NOMO-1 (cell line): ENCODE measurements around the gene DCDC2C.

ENCODE experiments used
- DNase-seq, 2 experiments: peaks; one replicate each; lab custom pipeline; 2025; ENCODE audit not compliant: unreplicated experiment in 2 of 2; lab: John Stamatoyannopoulos, UW

Gene DCDC2C

DNA sequence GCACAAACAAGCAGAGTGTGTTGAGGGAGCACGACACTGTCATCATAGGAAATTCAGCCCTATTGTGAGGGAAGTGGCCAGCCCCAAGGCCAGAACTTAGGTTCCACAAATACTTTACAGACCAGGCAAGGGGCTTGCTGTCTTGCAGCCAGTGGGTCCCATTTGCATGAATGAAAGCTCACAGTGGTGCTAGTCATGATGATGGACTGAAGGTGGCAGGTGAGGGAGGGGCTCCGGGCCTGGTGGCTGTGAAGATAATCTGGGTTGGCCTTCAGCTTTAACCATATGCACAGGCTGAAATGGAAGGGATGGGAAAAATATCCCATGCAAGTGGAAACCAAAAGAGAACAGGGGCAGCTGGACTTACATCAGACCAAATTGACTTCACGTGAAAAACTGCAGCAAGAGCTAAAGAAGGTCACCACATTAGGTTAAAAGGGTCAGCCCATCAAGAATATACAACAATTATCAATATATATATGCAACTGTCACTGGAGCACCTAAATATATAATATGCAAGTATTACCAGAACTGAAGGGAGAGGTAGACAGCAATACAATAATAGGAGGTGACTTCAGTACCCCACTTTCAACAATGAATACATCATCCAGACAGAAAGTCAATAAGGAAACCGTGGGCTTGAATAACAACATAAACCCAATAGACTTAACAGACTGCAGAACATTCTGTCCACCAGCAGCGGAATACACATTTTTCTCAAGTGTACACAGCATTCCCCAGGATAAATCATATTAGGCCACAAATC is 39.6 kb downstream of the DCDC2C start:
- DNase-seq = no peak

DNA sequence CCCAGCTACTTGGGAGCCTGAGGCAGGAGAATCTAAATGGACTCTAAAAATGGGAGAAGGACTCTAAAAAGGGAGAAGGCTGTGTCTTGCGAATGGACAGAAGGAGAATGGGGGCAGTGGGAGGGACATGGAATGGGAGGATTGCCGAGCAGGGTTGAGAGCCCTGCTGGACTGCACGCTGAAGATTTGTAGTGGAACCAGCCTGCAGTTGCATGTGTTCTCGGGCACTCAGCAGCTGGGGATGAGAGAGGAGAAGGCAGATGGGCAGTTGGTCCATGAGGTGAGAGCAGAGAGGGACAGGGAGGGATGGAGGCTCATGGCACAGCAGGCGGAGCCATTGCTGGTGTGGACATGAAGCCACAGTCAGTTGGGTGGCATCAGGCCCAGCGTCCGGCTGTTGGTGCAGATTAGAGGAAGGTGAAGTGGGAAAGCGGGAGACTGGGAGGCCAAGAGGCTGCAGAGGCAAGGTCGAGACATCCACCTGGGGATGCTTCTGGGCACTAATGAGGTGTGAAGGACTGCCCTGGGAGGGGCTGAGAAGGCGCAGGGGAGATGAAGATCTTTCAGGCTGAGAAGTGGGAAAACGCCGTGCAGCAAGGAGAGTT is 40.7 kb downstream of the DCDC2C start:
- DNase-seq = no peak

DNA sequence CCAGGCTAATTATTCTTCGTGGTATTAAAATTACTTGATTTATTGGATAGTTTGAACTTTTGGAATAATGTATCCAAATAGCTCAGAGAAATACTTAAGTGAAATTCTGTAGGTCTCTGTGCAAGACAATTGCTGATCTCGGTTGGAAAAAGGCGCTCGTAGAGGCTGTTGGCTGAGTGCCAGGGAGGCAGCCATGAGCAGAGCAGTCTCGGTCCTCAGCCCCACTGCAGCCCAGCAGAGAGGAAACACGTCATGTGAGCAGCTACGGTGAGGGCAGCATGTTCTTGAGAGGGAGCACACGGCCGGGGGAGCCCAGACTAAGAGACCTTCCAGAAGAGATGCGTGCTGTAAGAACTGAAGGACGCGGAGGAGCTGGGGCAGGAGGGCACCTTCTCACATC is 42.5 kb downstream of the DCDC2C start:
- DNase-seq = no peak

DNA sequence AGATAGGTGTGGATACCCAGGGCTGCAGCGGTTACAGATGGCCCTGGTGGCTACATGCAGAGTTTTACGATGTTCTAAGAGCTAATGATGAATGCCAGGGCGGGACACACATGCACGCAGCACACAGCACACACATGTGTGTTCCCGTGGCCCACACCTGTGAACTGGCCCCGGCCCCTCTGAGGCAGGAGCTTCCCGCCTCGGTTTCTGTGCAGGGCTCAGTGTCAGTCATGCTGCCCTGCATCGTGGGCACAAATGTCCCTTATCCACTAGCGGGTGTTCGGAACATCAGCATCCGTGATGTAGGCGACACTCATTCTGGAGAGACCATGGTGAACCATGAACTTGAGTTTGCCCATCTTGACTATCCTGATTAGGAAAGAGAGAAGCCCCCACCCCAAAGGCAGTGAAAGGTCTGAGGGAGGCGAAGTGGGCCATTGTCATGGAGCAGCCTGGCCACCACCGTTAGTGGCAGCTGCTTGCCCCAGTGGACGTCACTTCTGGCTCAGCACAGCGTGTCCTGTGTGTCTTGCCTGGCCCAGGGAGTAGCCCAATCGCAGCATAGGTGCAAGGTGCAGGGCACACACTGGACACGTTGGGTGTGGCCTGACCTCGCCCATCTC is 43.8 kb downstream of the DCDC2C start:
- no peak for DNase-seq

DNA sequence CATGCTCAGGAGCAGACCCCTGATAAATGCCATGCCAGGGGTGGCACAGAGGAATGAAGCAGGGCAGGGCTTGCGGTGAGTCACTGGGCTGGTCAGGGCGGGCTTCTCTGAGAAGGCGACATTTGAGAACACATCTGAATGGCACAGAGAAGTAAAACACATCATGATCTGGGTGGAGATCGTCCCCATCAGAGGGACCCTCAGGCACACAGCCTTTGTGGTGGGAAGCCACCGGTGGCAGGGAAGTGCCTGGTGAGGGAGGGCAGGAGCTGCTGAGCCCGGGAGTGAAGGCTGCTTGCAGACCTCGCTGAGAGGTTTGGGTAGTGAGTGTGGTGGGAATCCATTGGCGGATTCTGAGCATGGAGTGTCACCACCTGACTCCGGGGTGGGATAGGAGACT is 44.5 kb downstream of the DCDC2C start:
- DNase-seq = no peak

DNA sequence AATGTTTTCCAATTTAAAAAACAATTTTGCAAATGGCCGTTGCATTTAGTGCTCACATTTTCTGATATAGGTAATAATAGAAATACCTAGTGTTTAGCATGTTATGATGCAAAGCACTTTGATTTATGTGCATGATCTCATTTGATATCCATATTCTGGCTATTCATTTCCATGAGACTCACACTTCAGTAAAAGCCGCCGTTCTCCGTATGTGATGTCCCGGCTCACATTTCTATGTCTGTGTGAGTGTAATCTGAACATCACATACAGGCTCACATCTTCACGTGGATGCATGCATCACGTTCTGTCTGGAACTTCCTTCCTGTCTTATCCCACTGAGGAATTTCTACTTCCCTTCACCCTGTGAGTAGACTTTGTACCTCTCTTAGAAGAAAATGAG is 45.8 kb downstream of the DCDC2C start:
- no peak for DNase-seq

DNA sequence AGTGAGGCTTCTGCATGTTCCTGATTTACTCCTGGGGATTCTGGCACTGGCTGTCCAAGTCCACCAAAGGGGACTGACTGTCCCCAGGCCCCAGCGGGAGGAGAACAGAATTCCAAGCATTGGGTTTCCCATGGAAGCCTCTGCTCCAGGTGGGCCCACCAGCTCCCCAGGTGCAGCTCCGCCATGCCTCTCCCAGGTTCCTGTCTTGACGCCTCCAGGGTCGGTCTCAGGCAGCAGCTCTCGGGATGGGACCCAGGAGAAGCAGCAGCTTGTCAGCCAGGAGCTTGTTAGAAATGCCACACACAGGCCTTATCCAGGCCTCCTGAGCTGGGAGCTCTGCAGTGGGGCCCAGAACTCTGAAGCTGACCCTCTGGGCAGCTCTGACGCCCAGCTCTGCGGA is 47.9 kb downstream of the DCDC2C start:
- no peak for DNase-seq

DNA sequence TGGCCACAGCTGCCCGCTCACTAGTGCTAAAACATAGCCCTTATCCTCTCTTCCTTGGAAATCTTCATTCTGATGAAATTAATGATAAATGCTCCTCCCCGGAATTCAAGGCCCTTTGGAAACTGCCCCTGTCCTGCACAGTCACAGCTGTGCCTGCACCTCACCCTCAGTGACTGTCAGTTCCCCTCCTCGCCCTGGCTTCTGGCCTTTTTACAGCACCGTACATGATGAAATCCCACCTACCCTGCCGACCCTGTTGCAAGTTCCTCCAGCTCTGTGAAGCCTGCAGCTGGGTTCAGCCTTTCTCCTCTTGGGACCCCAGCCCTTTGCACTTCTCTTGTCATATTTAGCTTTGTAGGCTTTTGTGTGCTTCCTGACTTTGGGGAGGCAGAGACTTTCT is 48.4 kb downstream of the DCDC2C start:
- no peak for DNase-seq

DNA sequence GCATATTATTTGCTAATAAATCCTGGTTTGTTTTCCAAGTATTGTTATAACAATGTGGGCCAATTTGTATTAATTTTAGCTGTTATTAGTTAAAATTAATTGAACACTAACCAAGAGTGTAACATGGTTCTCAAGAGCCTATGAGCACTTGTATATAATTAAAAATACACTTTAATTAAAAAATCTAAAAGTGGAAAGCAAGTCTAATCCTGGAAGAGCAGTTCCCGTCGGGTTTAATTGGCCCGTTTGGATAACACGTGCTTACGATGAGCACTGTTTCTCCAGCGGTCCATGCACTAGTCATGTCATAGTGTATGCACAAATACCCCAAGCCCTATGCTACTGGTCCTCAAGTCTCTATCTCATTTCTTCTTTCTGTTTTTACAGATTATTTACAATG is 49.0 kb downstream of the DCDC2C start:
- no peak for DNase-seq

DNA sequence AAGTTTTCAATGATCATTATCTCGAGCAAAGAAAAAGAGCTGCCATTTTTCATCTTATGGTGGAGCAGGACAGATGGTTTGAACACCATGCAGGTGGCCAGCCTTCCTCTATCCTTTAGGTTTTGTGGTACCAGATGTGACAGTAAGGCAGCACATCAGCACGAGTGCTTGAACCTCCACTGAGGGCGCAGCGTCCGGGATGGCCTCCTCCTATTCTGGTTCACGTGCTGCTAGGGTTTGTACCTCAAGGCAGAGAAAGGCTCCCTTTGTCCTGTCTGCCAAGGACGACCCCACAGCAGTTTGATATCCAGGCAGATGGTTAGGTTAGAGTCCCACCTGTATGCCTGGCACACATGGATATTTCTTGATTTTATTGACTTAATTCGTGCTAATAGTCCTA is 50.2 kb downstream of the DCDC2C start:
- no peak for DNase-seq

DNA sequence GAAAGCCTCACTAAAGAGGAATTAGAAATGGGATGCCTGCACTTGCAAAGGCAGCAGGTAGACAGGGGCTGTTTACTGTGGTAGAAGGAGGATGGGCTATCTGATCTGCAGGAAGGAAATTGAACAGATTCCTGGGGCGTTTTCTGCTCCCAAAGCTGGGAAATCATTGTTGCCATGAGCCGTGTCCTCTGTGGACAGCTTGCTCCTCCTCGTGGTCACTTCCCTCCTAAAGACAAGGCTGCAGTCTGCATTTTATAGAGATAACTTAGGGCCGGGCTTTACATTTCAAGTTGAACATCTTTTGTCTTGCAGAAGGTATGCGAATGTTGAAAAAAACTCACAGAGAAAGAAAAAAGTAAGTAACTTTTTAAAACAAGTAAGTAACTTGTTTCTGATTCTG is 50.9 kb downstream of the DCDC2C start:
- DNase-seq = no peak

DNA sequence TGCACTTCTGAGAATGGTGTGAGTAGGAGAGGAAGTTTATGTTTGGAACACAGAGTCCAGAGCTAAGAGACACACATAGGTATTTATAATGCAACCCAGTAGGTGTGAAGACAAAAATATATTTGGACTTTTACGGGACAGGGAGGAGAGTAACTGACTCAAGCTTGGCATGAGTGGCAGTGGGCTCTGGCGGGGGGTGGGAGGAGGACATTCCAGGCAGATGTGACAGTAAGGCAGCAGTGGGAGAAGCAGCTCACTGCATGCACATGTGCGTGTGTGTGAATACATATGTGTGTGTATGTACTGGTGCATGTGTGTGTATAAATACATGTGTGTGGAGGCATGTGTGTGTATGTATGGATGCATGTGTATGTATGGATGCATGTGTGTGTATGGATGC is 51.4 kb downstream of the DCDC2C start:
- DNase-seq = no peak

DNA sequence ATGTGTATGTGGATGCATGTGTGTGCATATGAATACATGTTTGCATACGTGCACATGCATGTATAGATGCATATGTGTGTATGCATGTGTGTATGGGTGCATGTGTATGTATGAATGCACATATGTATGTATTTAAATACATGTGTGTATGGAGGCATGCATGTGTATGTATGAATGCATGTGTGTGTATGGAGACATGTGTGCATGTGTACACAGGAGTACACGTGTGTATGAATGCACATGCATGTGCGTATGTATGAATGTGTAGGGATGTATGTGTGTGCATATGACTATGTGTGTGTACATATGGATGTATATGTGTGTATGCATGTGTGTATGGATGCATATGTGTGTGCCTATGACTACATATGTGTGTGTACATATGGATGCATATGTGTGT is 51.9 kb downstream of the DCDC2C start:
- DNase-seq = no peak

DNA sequence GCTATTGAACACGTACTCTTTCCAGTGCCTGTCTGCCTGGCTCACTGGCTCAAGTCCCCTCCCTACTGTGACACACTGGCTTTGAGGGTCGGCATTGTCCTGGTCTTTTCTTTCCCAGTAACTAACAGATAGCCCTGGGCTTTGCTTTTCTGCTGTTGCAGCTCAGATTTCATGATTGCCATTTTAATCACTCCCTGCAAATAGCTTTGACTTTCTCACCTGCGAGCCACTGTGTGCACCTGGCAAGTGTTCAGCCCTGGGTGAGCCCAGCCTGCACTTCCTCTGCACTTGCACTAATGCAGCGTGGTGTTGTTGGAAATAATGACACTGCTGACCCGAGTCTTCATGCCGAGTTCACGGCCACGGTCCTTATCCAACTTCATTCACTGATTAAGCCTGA is 52.9 kb downstream of the DCDC2C start:
- no peak for DNase-seq

DNA sequence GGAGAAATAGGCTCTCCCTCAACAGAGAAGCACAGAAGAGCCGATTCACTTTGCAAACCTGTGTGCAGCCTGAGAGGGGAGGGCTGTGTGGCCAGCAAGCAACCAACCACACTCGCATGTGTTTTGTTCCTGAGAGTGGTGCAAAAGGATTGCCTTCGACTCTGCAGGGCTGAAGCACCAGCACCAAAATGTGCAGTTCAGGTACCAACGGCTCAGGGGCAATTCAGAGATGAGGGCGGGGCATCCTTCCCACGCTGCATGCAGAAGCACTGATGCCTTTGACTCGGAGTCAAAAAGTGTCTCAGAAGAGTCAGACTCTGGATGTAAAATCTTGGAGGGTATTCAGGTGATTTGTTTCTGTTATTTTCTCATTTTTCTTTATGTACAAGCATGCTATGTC is 55.5 kb downstream of the DCDC2C start:
- no peak for DNase-seq

DNA sequence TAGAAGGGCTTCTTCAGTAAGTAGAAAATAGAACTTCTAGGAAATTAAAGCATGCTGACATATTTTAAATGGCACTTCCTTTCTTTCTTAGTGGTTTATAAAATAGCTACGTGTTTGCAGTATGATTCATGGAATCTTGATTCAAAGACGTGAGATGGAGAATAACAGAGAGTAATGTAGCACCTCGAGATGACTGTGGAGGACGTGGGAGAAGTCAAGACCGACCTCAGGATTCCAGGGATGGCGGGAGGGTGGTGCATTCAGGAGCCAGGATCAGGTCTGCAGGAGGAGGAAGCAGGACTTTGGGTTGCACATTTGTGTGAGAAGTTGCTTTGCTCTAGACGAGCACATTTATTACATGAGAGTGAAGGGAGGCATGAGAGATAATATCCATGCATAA is 56.0 kb downstream of the DCDC2C start:
- no peak for DNase-seq

DNA sequence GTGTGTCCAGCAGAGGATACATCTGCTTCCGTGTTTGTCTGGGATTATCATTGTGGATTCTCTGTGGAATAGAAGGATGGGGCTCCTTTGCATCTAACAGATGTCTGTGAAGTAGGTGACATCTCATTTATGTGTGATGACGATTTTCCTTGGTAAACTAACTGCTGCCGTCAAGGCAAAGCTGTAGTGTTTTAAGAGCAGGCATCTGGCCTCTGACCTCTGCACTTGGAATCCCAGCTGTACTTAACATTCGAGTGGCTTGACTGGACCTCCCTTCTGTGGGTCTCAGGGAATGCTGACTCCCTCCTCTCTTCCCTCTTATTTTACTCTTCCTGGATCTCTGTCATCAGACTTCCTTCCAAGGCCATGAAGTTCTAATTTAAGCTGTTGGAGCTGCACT is 56.4 kb downstream of the DCDC2C start:
- DNase-seq = no peak

DNA sequence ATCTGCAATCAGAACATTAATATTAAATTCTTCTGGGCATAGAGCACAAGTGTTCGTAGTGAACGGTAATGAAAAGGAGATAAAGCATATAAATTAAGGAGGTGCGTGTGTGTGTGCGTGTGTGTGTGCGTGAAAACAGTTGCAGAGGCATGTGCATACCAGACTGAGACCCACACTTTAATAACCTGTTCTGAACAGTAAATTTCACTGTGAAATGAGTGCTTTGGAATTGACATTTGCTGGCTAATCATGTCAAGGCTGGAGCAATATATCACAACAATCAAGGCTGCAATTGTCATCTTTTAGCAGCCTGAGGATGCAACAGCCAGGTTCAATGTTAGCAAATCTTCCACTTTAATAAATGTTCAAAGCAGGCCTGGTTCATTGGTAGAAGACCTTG is 57.9 kb downstream of the DCDC2C start:
- DNase-seq = no peak

DNA sequence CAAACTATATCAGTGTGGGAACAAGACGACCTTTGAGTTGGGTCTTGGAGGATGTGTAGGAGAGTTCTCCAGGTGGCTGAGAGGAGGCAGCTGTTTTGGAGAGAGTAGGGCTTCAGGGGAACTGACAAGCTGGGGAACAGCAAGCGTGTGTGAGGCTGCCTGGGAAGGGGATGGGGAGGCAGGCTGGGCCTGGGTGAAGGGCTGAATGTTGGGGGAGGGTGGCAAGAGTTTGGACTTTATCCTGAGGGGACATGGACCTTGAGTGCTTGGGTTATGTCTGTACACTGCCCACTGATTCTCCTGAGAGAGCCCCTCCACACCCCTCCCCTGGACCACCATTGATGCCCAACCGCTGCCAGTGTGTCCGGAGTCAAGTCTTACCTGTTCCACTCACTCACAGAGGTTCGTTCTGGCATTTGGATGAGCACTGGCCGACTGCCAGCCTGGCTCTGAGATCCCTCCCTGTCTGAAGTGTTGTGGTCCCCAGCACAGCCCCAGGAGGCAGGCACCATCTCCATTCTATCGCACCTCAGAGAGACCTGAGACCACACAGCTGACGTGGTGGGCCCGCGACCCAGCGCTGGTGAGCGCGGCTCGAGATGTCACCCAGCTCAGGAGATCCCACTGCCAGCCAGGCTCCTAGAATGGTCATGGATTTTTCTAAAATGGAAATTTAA is 59.5 kb downstream of the DCDC2C start:
- no peak for DNase-seq

DNA sequence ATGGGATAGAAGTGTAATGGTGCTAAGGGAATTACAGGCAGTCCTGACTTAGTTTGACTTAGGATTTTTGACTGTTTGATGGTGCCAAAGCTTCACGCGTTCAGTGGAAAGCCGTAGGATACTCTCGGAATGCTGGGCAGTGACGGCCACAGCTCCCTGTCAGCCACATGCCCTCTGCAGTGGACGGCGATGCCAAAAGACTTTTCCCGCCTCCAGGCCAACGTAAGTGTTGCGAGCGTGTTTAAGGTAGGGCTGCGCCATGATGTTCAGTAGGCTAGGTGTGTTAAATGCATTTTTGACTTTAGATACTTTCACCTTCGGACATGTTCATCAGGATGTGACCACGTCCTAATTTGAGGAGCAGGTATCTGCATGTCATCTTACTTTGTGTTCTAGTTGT is 63.4 kb downstream of the DCDC2C start:
- no peak for DNase-seq

DNA sequence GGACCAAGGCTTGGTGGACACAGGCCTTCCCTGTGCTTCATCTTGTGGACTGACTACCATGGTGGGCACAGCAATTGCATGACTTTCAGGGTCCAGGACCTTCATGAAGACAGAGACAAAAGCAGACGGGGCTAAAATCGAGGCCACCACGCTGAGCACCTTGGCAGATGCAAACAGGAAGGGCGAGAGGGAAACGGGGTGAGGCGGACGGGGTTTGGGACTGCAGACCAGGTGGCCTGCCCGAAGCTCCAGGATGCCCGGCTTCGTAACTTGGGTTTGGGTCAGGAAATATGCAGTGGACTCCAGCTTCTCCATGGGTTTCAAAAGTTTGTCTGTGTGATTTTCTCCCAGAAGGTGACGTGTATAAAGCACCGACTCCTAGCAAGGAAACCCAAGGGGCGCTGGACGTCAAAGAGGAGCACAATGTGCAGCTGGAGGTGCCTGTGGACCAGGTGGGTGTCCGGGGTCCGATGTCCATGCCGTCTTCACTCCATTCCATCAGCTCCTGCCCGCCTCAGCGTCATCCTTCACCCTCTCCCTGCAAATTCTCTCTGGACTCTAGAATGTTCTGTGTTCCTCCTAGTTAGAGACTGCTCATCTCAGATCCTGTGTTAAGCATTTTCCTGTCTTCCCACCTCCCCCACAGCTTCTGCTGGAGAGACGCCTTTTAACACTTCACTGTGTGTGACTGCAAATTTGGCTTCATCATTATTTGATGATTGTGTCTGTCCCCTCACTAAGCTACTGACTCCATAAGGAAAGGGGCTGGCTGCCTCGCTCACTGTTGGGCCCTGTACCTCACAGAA is 65.8 kb downstream of the DCDC2C start:
- no peak for DNase-seq
